Thyroid gland (tissue), 4 donors: ENCODE results near the gene GPRC5D.

Source experiments
- CTCF ChIP-seq, 6 experiments: fragments of 200-600 bp in 3 of 6; fragments of 450-650 bp in 3 of 6; sonication (generic) in 3 of 6; IDR thresholded peaks; one replicate each; pipeline ENCODE4 v1.5.1; 2016 to 2019; ENCODE audit warnings: antibody characterized with exemption in 6 of 6, mild to moderate bottlenecking in 2 of 6, inconsistent platforms in 1 of 6, moderate library complexity in 1 of 6
- POLR2A ChIP-seq, 2 donors: fragments of 450-650 bp; IDR thresholded peaks; one replicate each; pipeline ENCODE4 v1.6.1; 2017; ENCODE audit warnings: antibody characterized with exemption in 2 of 2, mild to moderate bottlenecking in 2 of 2, moderate library complexity in 1 of 2

- TF ChIP-seq CTCF (IDR thresholded peaks at IDR 0.05) (no peak), POLR2A (IDR thresholded peaks at IDR 0.05) (no peak)
Observed at GRCh38 chr12:12898911-12899511, 53.0 kb downstream of the GPRC5D start.
